Activated CD4-positive, alpha-beta T cell treated with anti-CD3 and anti-CD28 coated beads, Interleukin-2, amount 10 ng/mL, durations not matched to agents 24 days and 14 days (primary cell): ENCODE data around the gene TTC21A. TPM values are rescaled to one million over a fixed set of nuclear protein-coding genes. Genes with fewer than 3 reads are reported as not detected.

Experiments used
- DNase-seq: peaks from one replicate; pipeline ENCODE4 v3.0.0; 2022
- H3K27ac Mint-ChIP-seq: one replicate; pipeline ENCODE4 v1.8.0; 2022; ENCODE audit warnings: mild to moderate bottlenecking, mixed read lengths
- H3K27me3 Mint-ChIP-seq: one replicate; pipeline ENCODE4 v1.8.0; 2022; ENCODE audit warnings: mixed read lengths
- H3K36me3 Mint-ChIP-seq: one replicate; pipeline ENCODE4 v1.8.0; 2022; ENCODE audit warnings: low read depth, mild to moderate bottlenecking, mixed read lengths
- H3K4me1 Mint-ChIP-seq: one replicate; pipeline ENCODE4 v1.8.0; 2021; ENCODE audit warnings: mixed read lengths
- H3K4me3 Mint-ChIP-seq: one replicate; pipeline ENCODE4 v1.8.0; 2022; ENCODE audit warnings: mild to moderate bottlenecking, moderate library complexity, mixed read lengths
- H3K9me3 Mint-ChIP-seq: one replicate; pipeline ENCODE4 v1.8.0; 2021; ENCODE audit warnings: mixed read lengths
- intact Hi-C: fragments of 100-400 bp; cut with micrococcal nuclease; formaldehyde crosslinking; loops from one replicate; pipeline ENCODE4 v1.15.1; 2023
- total RNA-seq: library from RNA; stranded (reverse); gene quantifications from 2 replicates; pipeline ENCODE4 v1.2.3, GENCODE V29; 2022

TTC21A gene
- total RNA-seq, 1 donor from 2014 or later, result 0.89 TPM

DNA sequence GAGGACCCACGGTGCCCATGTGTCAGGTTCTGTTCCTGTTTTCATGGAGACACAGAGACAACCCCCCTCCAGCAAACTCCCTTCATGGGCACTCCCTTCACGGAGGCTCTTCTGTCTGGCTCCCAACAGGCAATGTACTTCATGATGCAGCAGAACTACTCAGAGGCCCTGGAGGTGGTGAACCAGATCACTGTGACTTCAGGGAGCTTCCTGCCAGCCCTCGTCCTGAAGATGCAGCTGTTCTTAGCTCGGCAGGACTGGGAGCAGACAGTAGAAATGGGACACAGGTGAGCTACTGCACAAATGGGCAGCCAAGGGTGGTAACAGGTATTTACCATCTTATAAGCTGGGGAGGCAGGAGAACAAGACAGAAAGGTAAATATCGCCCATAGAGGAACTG, 7.0 kb downstream of the TTC21A start:
- Mint-ChIP-seq H3K4me1 (peaks cover under 1% of the 10 kb centered on the region), H3K4me3 (no peak overlapping the region), H3K36me3 (peaks cover 2% of the 10 kb centered on the region), H3K27me3 (no peaks in the 10 kb centered on the region), H3K27ac (no peak overlapping the region), H3K9me3 (no peaks in the 10 kb centered on the region)
- no peak for DNase-seq
- intact Hi-C loops, result no loop called here

DNA sequence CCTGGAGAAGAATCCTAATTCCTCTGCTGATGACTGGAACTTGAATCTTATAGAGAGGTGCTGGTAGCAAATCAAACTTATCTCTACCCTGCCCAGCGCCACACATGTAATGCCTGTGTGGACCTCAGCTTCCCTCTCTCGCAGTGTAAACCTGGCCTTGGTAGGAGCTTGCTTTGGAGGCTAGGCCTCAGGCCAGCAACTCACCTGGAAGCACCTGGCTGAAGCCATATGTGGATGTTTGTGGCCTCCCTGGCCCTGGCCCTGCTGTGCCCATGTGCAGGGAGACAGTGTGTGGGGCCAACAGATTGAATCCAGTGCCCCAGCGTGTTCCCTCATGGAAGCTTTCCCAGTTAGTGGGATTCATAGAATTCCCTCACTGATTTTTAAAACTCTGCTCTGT, 8.4 kb downstream of the TTC21A start:
- intact Hi-C loops, result no loop called here
- Mint-ChIP-seq H3K27me3 (no peaks in the 10 kb centered on the region), H3K27ac (no peak overlapping the region), H3K36me3 (no peaks in the 10 kb centered on the region), H3K4me3 (no peak overlapping the region), H3K9me3 (no peaks in the 10 kb centered on the region), H3K4me1 (no peaks in the 10 kb centered on the region)
- no peak for DNase-seq

DNA sequence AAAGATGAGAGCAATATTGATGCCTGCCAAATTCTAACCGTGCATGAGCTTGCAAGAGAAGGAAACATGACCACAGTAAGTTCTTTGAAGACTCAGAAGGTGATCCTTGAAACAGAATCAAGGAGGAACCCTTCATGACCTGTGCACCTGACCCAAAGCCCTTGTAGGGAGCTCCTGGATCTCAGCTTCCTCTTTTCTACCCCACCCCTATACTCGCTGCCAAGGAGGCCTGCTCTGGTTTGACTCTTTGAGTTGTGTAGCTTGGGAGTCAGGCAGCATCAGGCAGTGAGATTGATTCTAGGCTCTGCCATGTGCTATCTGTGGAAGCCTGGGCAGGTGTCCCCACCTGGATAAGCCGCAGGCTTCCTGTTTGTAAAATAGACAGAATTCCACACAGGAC, 10.6 kb downstream of the TTC21A start:
- H3K27ac Mint-ChIP-seq, result no peak overlapping the region
- peaks cover 2% of the 10 kb centered on the region for H3K27me3 Mint-ChIP-seq
- no peaks in the 10 kb centered on the region for H3K4me1 Mint-ChIP-seq
- no peaks in the 10 kb centered on the region for H3K9me3 Mint-ChIP-seq
- no peak overlapping the region for H3K4me3 Mint-ChIP-seq
- intact Hi-C loops, result no loop called here
- H3K36me3 Mint-ChIP-seq, result no peaks in the 10 kb centered on the region
- DNase-seq, result no peak

DNA sequence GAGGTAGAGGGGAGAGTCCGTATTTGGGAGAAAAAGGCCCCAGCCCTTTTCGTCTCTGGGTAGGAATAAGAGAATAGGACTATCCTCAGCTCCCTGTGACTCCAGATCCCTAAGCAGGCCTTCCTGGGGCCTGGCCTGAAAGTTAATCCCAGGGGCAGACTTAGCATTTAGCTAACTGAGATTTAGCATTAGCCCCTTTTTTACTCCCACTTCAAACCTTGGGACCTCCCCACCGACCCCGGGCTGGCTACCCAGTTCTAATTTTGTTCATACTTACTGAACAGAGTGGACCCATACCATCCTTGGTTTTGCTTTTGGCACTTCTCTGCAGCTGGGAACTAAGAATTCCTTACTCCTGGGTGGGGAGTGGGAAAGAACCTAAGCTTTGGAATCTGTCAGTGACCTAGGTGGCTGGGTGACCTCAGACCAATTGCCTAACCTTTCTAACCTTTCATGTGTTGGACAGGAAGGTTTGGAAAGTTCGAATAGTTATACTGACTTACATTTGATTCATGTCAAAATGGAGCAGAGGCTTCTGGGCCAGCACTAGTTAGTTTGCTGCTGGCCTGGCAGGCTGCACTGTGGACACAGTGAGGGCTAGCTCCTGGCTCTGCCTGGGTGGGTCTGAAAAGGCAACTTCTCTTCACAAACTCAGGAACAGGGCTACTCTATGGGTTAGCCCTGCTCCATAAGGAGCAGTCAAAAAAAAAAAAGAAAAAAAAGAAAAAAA, 11.6 kb downstream of the TTC21A start:
- intact Hi-C loops, result no loop called here
- Mint-ChIP-seq H3K4me3 (no peak overlapping the region), H3K9me3 (no peaks in the 10 kb centered on the region), H3K27ac (no peak overlapping the region), H3K4me1 (no peaks in the 10 kb centered on the region), H3K36me3 (no peaks in the 10 kb centered on the region), H3K27me3 (peaks cover 2% of the 10 kb centered on the region)
- no peak for DNase-seq

DNA sequence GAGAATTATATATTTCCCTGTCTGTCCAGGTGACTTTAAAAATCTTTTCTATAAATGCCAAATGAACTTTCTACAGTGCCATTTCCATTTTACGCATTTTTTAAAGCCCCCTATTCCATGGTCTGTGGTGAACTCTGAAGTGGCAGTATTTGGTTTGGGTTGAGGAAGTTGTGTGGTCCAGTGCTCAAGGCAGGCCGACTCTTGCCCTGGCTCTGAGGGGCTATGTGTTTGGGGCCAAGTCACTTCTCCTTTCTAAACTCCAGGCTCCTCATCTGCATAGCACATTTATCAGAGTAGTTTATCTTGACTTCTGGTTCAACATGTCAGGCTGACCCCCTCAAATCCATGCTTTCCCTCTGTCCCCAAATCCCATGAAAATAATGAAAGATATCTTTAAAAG, 14.1 kb downstream of the TTC21A start:
- Mint-ChIP-seq H3K27me3 (peaks cover 2% of the 10 kb centered on the region), H3K27ac (no peak overlapping the region), H3K4me3 (no peak overlapping the region), H3K4me1 (peaks cover 3% of the 10 kb centered on the region), H3K36me3 (no peaks in the 10 kb centered on the region), H3K9me3 (no peaks in the 10 kb centered on the region)
- intact Hi-C loops, result no loop called here
- no peak for DNase-seq

DNA sequence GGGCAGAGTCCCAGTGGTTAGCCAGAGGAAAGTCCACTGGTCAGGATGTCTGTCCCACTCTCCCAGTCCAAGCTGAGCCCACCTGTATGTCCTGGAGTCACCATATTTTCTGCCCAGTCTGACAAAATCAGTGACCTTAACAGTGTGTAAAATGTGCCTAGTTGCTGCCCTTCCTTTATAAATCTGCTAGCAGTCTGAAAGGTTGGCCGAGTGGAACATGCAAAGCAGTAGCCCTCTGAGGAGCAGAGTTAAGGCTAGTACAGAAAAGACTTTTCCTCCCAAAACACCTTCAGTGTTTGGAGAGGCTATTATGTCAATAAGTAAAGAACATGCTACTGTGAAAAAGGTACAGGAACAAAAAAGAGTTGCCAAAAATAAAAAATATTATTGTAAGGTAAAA, 15.3 kb downstream of the TTC21A start:
- H3K4me1 Mint-ChIP-seq, result peaks cover 14% of the 10 kb centered on the region
- H3K9me3 Mint-ChIP-seq, result no peaks in the 10 kb centered on the region
- no peak for DNase-seq
- intact Hi-C loops, result no loop called here
- no peaks in the 10 kb centered on the region for H3K36me3 Mint-ChIP-seq
- peaks cover 2% of the 10 kb centered on the region for H3K27me3 Mint-ChIP-seq
- no peak overlapping the region for H3K27ac Mint-ChIP-seq
- H3K4me3 Mint-ChIP-seq, result no peak overlapping the region

DNA sequence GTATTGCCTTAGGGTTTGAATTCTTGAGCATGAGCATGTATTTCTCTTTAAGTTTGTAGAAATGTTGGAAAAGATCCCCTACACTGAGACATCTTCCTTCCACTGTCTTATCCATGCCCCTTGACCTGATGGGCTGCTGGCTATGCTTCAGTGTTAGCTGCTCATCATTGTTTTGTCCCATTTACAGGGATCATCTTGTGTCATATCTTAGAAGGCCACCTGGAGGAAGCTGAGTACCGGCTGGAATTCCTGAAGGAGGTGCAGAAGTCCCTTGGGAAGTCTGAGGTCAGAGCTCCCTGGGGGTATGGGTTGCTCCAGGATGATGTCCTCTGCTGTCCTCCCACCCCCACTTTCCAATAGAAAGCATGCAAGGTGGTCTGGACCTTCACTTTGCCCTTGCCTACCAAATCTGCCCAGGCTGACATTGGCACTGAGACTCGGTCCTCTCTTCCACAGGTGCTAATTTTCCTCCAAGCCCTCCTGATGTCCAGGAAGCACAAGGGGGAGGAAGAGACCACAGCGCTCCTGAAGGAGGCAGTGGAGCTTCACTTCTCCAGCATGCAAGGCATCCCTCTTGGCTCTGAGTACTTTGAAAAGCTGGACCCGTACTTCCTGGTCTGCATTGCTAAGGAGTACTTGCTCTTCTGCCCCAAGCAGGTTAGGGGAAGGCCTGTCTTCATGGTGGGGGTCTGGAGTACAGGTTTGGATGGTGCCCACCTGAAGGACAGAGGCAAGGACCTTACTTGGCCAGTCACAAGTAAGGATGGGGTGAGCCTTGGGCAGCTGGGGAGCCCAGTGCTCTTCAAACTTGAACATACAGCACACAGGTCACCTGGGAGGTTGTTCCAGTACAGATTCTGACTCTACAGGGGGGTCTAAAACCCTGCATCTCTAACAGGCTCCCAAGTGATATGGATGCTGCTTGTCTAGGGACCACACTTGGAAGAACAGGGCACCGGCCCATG, 17.7 kb downstream of the TTC21A start:
- Mint-ChIP-seq H3K4me1 (peaks cover 22% of the 10 kb centered on the region), H3K4me3 (no peak overlapping the region), H3K27ac (no peak overlapping the region), H3K27me3 (peaks cover 2% of the 10 kb centered on the region), H3K9me3 (no peaks in the 10 kb centered on the region), H3K36me3 (peaks cover 3% of the 10 kb centered on the region)
- intact Hi-C loops, result no loop called here
- no peak for DNase-seq

DNA sequence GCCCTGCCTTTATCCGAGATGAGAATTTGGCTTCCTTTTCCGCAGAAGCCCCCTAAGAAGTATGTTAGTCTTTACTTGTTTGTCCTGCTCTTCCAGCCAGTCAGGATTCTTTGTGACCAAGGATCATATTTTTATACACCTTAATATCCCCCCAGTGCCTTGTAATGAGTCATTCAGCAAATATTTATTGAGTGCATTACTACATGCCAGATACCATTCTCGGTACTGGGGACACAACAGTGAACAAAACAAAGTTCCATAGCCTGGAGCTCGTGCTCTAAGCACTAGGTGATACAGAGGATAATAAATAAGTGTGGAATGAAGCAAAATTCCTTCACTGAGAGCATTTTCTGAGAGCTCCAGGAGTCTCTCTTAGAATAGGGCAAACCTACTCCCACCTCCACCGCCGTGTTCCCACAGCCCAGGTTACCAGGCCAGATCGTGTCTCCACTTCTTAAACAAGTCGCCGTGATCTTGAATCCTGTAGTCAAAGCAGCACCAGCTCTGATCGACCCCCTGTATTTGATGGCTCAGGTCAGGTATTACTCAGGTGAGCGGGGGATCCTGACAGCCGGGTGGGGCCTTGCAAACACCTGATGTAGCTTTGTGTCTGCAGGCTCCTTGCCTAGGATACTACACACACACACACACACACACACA, 18.5 kb downstream of the TTC21A start:
- DNase-seq, result no peak
- H3K27ac Mint-ChIP-seq, result no peak overlapping the region
- no peaks in the 10 kb centered on the region for H3K9me3 Mint-ChIP-seq
- peaks cover 3% of the 10 kb centered on the region for H3K36me3 Mint-ChIP-seq
- peaks cover 23% of the 10 kb centered on the region for H3K4me1 Mint-ChIP-seq
- peaks cover 2% of the 10 kb centered on the region for H3K27me3 Mint-ChIP-seq
- intact Hi-C loops, result loop anchor here (1.0 kb wide), 1 partner anchor 162 kb away; no protein-coding TSS in a partner anchor
- H3K4me3 Mint-ChIP-seq, result no peak overlapping the region

DNA sequence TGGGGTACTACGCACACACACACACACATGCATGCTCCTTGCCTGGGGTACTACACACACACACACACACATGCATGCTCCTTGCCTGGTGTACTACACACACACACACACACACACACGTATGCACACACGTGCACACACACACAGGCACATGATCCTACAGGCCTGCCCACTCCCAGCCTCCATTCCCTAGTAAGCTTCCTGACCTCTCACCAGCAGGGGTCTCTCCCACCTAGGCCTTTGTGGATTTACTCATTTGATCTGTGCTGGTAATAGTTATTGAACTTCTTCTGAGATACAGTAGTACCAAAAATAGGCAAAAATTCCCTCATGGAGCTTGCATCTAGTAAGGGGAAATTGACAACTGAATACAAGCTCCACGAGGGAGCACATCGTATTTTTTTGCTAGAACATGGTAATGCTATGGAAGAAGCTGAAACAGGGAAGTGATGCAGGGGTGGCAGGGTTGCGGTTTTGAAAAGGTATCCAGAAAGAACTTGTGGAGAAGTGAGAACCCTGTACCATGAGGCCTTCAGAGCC, 19.1 kb downstream of the TTC21A start:
- H3K9me3 Mint-ChIP-seq, result no peaks in the 10 kb centered on the region
- H3K27ac Mint-ChIP-seq, result no peak overlapping the region
- DNase-seq, result peak; percentile 73
- intact Hi-C loops, result loop anchor here (1.0 kb wide), 1 partner anchor 162 kb away; no protein-coding TSS in a partner anchor
- H3K4me3 Mint-ChIP-seq, result no peak overlapping the region
- peaks cover 2% of the 10 kb centered on the region for H3K27me3 Mint-ChIP-seq
- peaks cover 3% of the 10 kb centered on the region for H3K36me3 Mint-ChIP-seq
- H3K4me1 Mint-ChIP-seq, result peaks cover 27% of the 10 kb centered on the region

DNA sequence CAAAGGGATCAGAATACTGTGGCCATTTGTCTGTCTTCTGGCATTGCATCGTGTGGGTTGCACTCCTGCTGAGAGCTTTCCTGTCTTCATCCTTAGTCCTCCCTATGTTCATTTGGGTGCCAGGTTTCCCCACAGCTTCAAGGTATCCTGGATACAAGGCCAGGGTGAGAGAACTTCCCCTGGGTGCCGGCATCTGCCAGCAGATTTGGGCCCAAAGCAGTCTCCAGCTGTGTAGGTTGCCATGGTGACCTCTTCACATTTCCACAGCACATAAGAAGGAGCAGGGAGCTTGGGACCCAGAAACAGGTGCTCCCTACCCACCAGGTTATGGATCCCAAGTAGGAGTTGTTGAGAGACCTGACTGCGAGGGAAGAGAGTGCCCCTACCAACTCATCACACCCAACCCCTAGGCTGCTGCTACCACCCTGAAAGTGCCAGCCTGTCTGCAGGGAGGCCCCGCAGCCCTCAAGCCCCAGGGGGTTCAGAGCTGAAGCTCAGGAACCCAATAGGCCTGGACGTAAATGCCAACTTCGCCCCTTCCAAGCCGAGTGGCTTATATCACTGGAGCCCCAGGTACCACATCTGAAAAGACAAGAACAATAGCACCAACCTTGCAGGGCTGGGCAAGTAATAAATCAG, 19.9 kb downstream of the TTC21A start:
- H3K4me3 Mint-ChIP-seq, result peak overlapping the region; percentile 19
- no peak for DNase-seq
- H3K27ac Mint-ChIP-seq, result no peak overlapping the region
- no peaks in the 10 kb centered on the region for H3K9me3 Mint-ChIP-seq
- H3K36me3 Mint-ChIP-seq, result peaks cover 3% of the 10 kb centered on the region
- H3K27me3 Mint-ChIP-seq, result peaks cover under 1% of the 10 kb centered on the region
- peaks cover 28% of the 10 kb centered on the region for H3K4me1 Mint-ChIP-seq
- intact Hi-C loops, result no loop called here

DNA sequence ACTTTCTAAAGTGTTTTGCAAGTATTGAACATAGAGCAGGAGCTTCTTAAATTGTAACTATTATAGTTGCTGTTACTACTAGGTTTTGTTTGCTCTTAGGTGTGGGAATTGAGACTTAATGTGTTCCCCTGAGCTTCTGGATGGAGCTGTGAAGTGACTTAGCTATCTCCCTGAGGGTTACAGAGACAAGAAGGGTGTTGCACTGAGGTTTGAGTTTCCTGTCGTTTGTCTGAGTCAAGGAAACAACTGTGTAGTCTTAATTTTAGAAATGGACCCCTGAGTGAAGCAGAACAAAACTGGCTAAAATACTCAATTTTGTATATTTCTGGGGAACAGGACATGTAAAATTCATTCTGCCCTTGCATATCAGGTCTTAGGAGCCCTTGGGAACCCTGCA, 20.4 kb downstream of the TTC21A start:
- Mint-ChIP-seq H3K9me3 (no peaks in the 10 kb centered on the region), H3K4me1 (peaks cover 28% of the 10 kb centered on the region), H3K4me3 (peak overlapping the region; percentile 19), H3K36me3 (peaks cover 3% of the 10 kb centered on the region), H3K27me3 (no peaks in the 10 kb centered on the region), H3K27ac (no peak overlapping the region)
- intact Hi-C loops, result no loop called here
- DNase-seq, result peak; percentile 68

DNA sequence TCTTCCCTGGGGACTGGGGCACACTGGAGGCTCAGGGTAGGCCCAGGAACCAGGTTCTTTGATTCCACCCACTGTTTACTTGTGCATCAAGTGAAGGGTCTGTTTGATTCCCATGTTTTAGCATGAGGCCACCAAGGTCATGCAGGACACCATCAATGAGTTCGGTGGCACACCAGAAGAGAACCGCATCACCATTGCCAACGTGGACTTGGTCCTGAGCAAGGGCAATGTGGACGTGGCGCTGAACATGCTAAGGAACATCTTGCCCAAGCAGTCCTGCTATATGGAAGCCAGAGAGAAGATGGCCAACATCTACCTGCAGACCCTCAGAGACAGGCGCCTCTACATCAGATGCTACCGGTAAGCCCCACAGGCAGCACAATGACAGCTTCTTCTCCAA, 21.5 kb downstream of the TTC21A start:
- Mint-ChIP-seq H3K4me3 (no peak overlapping the region), H3K36me3 (peaks cover 3% of the 10 kb centered on the region), H3K27me3 (no peaks in the 10 kb centered on the region), H3K4me1 (peaks cover 29% of the 10 kb centered on the region), H3K27ac (no peak overlapping the region), H3K9me3 (no peaks in the 10 kb centered on the region)
- DNase-seq, result no peak
- intact Hi-C loops, result no loop called here

DNA sequence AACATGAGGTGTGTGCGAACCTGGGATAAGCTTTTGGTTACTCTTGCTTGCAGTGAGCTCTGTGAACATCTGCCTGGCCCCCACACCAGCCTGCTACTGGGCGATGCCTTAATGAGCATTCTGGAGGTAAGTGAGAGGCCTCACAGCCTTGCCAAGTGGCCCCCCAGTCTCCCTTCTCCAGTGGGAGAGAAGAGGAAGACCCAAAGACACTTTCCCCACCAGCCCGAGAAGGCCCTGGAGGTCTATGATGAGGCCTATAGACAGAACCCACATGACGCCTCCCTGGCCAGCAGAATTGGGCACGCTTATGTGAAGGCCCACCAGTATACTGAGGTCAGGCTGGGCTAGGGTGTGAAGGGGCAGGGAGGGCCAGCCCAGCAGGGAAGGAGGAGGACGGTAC, 22.5 kb downstream of the TTC21A start:
- no peak overlapping the region for H3K4me3 Mint-ChIP-seq
- intact Hi-C loops, result no loop called here
- no peaks in the 10 kb centered on the region for H3K9me3 Mint-ChIP-seq
- no peak overlapping the region for H3K27ac Mint-ChIP-seq
- no peaks in the 10 kb centered on the region for H3K27me3 Mint-ChIP-seq
- H3K36me3 Mint-ChIP-seq, result peaks cover 3% of the 10 kb centered on the region
- DNase-seq, result no peak
- peaks cover 29% of the 10 kb centered on the region for H3K4me1 Mint-ChIP-seq
